ENCODE results near the gene TTC9B.
"Not testable (repeated sequence)": the region's sequence is repeated elsewhere in the genome, so short reads cannot be mapped to it uniquely, and the experiment has no call there.

The TTC9B gene

GRCh38 chr19:40170303-40170989, 47.7 kb downstream of the TTC9B start:
- not testable (repeated sequence) for DNase-seq (ENCODE audit: low read depth)

DNA sequence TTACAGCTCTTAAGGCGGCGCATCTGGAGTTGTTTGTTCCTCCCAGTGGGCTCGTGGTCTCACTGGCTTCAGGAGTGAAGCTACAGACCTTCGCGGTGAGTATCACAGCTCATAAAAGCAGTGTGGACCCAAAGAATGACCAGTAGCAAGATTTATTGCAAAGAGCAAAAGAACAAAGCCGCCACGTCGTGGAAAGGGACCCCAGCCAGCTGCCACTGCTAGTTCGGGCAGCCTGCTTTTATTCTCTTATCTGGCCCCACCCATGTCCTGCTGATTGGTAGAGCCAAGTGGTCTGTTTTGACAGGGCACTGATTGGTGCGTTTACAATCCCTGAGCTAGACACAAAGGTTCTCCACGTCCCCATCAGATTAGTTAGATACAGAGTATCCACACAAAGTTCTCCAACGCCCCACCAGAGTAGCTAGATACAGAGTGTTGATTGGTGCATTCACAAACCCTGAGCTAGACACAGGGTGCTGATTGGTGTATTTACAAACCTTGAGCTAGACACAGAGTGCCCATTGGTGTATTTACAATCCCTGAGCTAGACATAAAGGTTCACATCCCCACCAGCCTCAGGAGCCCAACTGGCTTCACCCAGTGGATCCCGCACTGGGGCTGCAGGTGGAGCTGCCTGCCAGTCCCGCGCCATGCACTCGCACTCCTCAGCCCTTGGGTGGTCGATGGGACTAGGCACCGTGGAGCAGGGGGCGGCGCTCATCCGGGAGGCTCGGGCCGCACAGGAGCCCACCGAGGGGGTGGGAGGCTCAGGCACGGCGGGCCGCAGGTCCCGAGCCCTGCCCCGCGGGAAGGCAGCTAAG, 48.5 kb downstream of the TTC9B start:
- not testable (repeated sequence) for DNase-seq (ENCODE audit: low read depth)
